GM23338 (cell line): ENCODE data around the gene ATOH8. TPM values are rescaled to one million over a fixed set of nuclear protein-coding genes. Genes with fewer than 3 reads are reported as not detected.

Experiments used
- ATAC-seq: fragments of 200-7000 bp; cut with Tn5 transposase; 3 replicates; pipeline ENCODE4 v1.9.1; 2020
- DNase-seq: peaks from one replicate; pipeline ENCODE4 v3.0.0-alpha.2; 2015; ENCODE audit warnings: low spot score
- H2AFZ ChIP-seq: fragments of 200-600 bp; sonication (generic); 2 replicates; pipeline ENCODE4 v1.8.0; 2016; ENCODE audit warnings: antibody characterized with exemption, mild to moderate bottlenecking, moderate library complexity
- H3F3A ChIP-seq: fragments of 200-600 bp; sonication (generic); replicated peaks from 2 replicates; pipeline ENCODE4 v1.8.0; 2017; ENCODE audit warnings: antibody characterized with exemption, mixed run types, low read depth
- H3K27ac ChIP-seq: fragments of 200-600 bp; sonication (generic); 2 replicates; pipeline ENCODE4 v1.6.1; 2016; ENCODE audit warnings: low read depth
- H3K27me3 ChIP-seq: fragments of 200-600 bp; sonication (generic); 2 replicates; pipeline ENCODE4 v1.8.0; 2016; ENCODE audit warnings: mild to moderate bottlenecking, mixed run types, moderate library complexity; ENCODE audit not compliant: insufficient read depth
- H3K36me3 ChIP-seq: fragments of 200-600 bp; sonication (generic); 2 replicates; pipeline ENCODE4 v1.8.0; 2016; ENCODE audit warnings: mild to moderate bottlenecking; ENCODE audit not compliant: insufficient read depth
- H3K4me1 ChIP-seq: fragments of 200-600 bp; sonication (generic); 2 replicates; pipeline ENCODE4 v1.8.0; 2016; ENCODE audit warnings: mild to moderate bottlenecking, moderate library complexity; ENCODE audit not compliant: insufficient read depth
- H3K4me2 ChIP-seq: fragments of 200-600 bp; sonication (generic); 2 replicates; pipeline ENCODE4 v1.7.1; 2017; ENCODE audit warnings: mixed run types
- H3K4me3 ChIP-seq: fragments of 200-600 bp; sonication (generic); 2 replicates; pipeline ENCODE4 v1.6.1; 2016; ENCODE audit warnings: mixed run types
- H3K79me2 ChIP-seq: fragments of 200-600 bp; sonication (generic); replicated peaks from 2 replicates; pipeline ENCODE4 v1.8.0; 2017; ENCODE audit warnings: mild to moderate bottlenecking; ENCODE audit not compliant: insufficient read depth
- H3K9me2 ChIP-seq: fragments of 200-600 bp; sonication (generic); 2 replicates; pipeline ENCODE4 v1.8.0; 2017; ENCODE audit not compliant: insufficient read depth
- H4K20me1 ChIP-seq: fragments of 200-600 bp; sonication (generic); replicated peaks from 2 replicates; pipeline ENCODE4 v1.8.0; 2017; ENCODE audit warnings: mild to moderate bottlenecking; ENCODE audit not compliant: insufficient read depth
- H3K27ac Mint-ChIP-seq: 2 replicates; pipeline ENCODE4 v1.8.0; 2020; ENCODE audit warnings: inconsistent platforms, mild to moderate bottlenecking, moderate library complexity, mixed read lengths
- H3K27me3 Mint-ChIP-seq: 3 replicates; pipeline ENCODE4 v1.8.0; 2022; ENCODE audit warnings: low read depth, mild to moderate bottlenecking, moderate library complexity, mixed read lengths, inconsistent platforms; ENCODE audit not compliant: insufficient read depth, poor library complexity
- H3K36me3 Mint-ChIP-seq: 3 replicates; pipeline ENCODE4 v1.8.0; 2021; ENCODE audit warnings: low read depth, mild to moderate bottlenecking, inconsistent platforms, moderate library complexity, mixed read lengths
- H3K4me1 Mint-ChIP-seq: 3 replicates; pipeline ENCODE4 v1.8.0; 2020; ENCODE audit warnings: mild to moderate bottlenecking, inconsistent platforms, mixed read lengths
- H3K4me3 Mint-ChIP-seq: 3 replicates; pipeline ENCODE4 v1.8.0; 2021; ENCODE audit warnings: moderate library complexity, mild to moderate bottlenecking, inconsistent platforms, mixed read lengths
- H3K9me3 Mint-ChIP-seq: 3 replicates; pipeline ENCODE4 v1.8.0; 2020; ENCODE audit warnings: moderate library complexity, mild to moderate bottlenecking, inconsistent platforms, mixed read lengths
- CREB1 ChIP-seq: fragments of 250-450 bp; sonication (Bioruptor Pico); IDR thresholded peaks from 2 replicates; pipeline ENCODE4 v1.5.0; 2020; ENCODE audit warnings: low read depth, mild to moderate bottlenecking, moderate library complexity
- EZH2 ChIP-seq: fragments of 200-600 bp; sonication (generic); IDR thresholded peaks from one replicate; pipeline ENCODE4 v1.8.0; 2017; ENCODE audit warnings: antibody characterized with exemption, mild to moderate bottlenecking, low read depth; ENCODE audit not compliant: unreplicated experiment
- EZH2phosphoT487 ChIP-seq: fragments of 200-600 bp; sonication (generic); IDR thresholded peaks from one replicate; pipeline ENCODE4 v1.8.1; 2018; ENCODE audit warnings: antibody characterized with exemption; ENCODE audit not compliant: unreplicated experiment
- polyA plus RNA-seq: library from polyadenylated mRNA; unstranded; fragments of >200 nt; fragmentation: Nextera tagmentation; extraction: Ambion mirVana; gene quantifications from 2 replicates; pipeline ENCODE4 v1.2.1, GENCODE V29; 2016
- total RNA-seq: library from RNA; depleted of rRNA; stranded (reverse); fragments of >200 nt; shearing (Covaris generic); gene quantifications from 2 replicates; pipeline ENCODE4 v1.2.3, GENCODE V29; 2014
- TF ChIP-seq, protein P1 (sequence below), 2 experiments: fragments of 200-600 bp in 1 of 2; sonication (generic) in 1 of 2; conservative IDR thresholded peaks; 2 replicates each; pipeline versions ENCODE4 v1.5.1 to v1.6.1; 2016 to 2017; ENCODE audit warnings: antibody characterized with exemption in 2 of 2, low read depth in 2 of 2, mild to moderate bottlenecking in 2 of 2, moderate library complexity in 1 of 2
- TF ChIP-seq, protein P2 (sequence below): IDR thresholded peaks from one replicate; pipeline ENCODE4 v1.6.1; 2018; ENCODE audit warnings: antibody characterized with exemption; ENCODE audit not compliant: unreplicated experiment

Gene ATOH8
- total and polyA plus RNA-seq, 2 experiments from 2014 or later: 0.11 to 0.97 TPM

DNA sequence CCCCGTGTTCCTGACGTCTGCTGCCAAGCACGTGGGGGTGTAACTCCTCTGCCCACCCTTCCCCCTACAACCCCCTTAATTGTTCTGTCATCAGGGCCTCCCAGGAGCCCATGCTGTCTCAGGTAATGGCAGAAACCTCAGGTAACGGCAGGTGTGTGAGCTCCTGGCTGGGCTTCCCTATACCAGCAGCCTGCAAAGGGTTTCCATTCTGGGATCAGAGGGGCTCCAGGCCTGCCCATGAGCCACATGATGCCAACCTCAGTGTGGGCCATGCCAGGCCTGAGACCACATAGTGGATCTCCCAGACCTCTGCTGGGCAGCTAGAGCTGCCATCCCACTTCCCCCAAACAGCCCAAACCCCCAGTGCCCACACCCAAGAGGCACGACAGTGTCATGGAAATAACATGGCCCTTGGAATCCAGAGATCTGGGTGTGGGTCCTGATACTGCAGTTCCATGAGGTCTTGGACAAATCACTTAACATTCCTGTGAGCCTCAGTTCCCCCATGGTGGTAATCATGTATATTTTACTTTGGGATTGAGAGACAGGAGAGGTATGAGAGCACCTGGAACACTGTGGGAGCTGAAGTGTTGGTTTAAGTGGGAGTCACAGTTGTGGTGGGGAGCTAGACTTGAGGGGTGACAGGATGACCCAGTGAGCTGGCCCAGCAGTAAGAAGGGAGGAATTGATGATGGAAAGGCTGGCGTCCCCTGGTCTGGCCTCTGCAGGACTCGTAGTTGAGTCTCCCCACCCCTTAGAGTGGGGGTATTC is 59.6 kb downstream of the ATOH8 start:
- no peaks in the 10 kb centered on the region for H4K20me1 ChIP-seq
- no peak for TF ChIP-seq EZH2
- no peak overlapping the region for H3K4me3 Mint-ChIP-seq
- H3K4me3 ChIP-seq: no peak overlapping the region
- ATAC-seq: no peak
- no peak overlapping the region for H3K27ac ChIP-seq
- peaks cover 3% of the 10 kb centered on the region; the same call in 1 of the 2 replicates for H3K4me1 ChIP-seq
- H2AFZ ChIP-seq: no peak overlapping the region; the same call in 1 of the 2 replicates
- no peak for DNase-seq
- no peaks in the 10 kb centered on the region for H3K36me3 ChIP-seq
- H3K79me2 ChIP-seq: no peaks in the 10 kb centered on the region
- no peaks in the 10 kb centered on the region for H3K36me3 Mint-ChIP-seq
- no peaks in the 10 kb centered on the region for H3K9me2 ChIP-seq
- no peak overlapping the region for H3K27ac Mint-ChIP-seq
- no peaks in the 10 kb centered on the region for H3K9me3 Mint-ChIP-seq
- H3K27me3 ChIP-seq: no peaks in the 10 kb centered on the region
- peaks cover 4% of the 10 kb centered on the region for H3K27me3 Mint-ChIP-seq
- H3K4me1 Mint-ChIP-seq: peaks cover 15% of the 10 kb centered on the region
- H3K4me2 ChIP-seq: no peak overlapping the region
- H3F3A ChIP-seq: no peaks in the 10 kb centered on the region

DNA sequence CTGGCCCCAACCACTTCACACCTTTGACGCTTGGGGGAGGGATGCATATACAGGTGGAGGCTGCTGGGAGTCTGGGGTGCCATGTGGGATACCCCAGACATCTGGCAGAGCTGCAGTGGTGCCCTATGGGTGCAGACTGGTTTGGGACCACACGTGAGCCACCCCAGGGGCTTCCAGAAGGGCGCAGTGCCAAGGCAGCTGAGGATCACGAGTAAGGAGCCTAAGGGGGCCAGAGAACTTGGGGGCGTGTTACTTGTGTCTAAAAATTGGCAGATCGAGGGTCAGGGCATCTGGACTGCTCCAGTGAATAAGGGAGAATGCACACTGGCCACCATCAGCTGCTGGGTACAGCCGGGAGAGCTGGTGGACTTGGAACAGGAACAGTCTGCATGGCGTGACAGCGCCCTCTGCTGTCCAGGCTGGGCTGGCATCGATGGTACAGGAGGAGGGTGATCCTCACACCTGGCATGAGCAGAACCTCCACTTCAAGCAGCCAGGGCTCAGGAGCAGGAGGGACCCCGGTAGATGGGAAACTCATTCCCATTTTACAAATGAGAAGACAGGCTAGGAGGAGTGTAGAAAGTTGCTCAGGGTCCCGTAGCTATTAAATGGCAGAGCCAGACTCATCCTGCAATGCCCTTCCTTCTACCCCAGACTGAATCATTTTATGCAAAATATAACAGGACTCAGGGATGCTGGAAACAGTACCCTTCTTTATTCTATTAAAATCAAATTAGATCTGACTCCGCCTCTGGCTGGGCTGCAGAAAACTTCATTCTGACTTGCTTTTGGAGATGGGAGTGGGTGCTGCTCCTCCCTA is 60.4 kb downstream of the ATOH8 start:
- Histone ChIP-seq H3K4me2 (no peak overlapping the region), H3K27ac (no peak overlapping the region), H3K4me3 (no peak overlapping the region), H3K36me3 (no peaks in the 10 kb centered on the region), H4K20me1 (no peaks in the 10 kb centered on the region), H3K79me2 (no peaks in the 10 kb centered on the region), H2AFZ (no peak overlapping the region; the same call in 1 of the 2 replicates), H3F3A (no peaks in the 10 kb centered on the region), H3K9me2 (no peaks in the 10 kb centered on the region), H3K27me3 (no peaks in the 10 kb centered on the region), H3K4me1 (peaks cover 3% of the 10 kb centered on the region; the same call in 1 of the 2 replicates)
- ATAC-seq: peak; percentile 96
- H3K27ac Mint-ChIP-seq: no peak overlapping the region
- DNase-seq: peak; percentile 90
- H3K9me3 Mint-ChIP-seq: no peaks in the 10 kb centered on the region
- TF ChIP-seq, protein P1, sequence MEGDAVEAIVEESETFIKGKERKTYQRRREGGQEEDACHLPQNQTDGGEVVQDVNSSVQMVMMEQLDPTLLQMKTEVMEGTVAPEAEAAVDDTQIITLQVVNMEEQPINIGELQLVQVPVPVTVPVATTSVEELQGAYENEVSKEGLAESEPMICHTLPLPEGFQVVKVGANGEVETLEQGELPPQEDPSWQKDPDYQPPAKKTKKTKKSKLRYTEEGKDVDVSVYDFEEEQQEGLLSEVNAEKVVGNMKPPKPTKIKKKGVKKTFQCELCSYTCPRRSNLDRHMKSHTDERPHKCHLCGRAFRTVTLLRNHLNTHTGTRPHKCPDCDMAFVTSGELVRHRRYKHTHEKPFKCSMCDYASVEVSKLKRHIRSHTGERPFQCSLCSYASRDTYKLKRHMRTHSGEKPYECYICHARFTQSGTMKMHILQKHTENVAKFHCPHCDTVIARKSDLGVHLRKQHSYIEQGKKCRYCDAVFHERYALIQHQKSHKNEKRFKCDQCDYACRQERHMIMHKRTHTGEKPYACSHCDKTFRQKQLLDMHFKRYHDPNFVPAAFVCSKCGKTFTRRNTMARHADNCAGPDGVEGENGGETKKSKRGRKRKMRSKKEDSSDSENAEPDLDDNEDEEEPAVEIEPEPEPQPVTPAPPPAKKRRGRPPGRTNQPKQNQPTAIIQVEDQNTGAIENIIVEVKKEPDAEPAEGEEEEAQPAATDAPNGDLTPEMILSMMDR (conservative IDR thresholded peaks at IDR 0.05; ENCODE audit: low read depth in 2 of 2): peak; percentile 90 to 99
- TF ChIP-seq CREB1 (no peak), EZH2phosphoT487 (no peak), EZH2 (no peak)
- TF ChIP-seq, protein P2, sequence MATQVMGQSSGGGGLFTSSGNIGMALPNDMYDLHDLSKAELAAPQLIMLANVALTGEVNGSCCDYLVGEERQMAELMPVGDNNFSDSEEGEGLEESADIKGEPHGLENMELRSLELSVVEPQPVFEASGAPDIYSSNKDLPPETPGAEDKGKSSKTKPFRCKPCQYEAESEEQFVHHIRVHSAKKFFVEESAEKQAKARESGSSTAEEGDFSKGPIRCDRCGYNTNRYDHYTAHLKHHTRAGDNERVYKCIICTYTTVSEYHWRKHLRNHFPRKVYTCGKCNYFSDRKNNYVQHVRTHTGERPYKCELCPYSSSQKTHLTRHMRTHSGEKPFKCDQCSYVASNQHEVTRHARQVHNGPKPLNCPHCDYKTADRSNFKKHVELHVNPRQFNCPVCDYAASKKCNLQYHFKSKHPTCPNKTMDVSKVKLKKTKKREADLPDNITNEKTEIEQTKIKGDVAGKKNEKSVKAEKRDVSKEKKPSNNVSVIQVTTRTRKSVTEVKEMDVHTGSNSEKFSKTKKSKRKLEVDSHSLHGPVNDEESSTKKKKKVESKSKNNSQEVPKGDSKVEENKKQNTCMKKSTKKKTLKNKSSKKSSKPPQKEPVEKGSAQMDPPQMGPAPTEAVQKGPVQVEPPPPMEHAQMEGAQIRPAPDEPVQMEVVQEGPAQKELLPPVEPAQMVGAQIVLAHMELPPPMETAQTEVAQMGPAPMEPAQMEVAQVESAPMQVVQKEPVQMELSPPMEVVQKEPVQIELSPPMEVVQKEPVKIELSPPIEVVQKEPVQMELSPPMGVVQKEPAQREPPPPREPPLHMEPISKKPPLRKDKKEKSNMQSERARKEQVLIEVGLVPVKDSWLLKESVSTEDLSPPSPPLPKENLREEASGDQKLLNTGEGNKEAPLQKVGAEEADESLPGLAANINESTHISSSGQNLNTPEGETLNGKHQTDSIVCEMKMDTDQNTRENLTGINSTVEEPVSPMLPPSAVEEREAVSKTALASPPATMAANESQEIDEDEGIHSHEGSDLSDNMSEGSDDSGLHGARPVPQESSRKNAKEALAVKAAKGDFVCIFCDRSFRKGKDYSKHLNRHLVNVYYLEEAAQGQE: no peak
- H3K27me3 Mint-ChIP-seq: peaks cover 4% of the 10 kb centered on the region
- peaks cover 16% of the 10 kb centered on the region for H3K4me1 Mint-ChIP-seq
- H3K4me3 Mint-ChIP-seq: no peak overlapping the region
- no peaks in the 10 kb centered on the region for H3K36me3 Mint-ChIP-seq
